Adrenal gland (tissue), 5 donors: ENCODE measurements around the gene CCDC146.

ENCODE experiments used
- CTCF ChIP-seq, 6 experiments: fragments of 450-650 bp in 4 of 6; fragments of 200-600 bp in 2 of 6; sonication (generic) in 1 of 6; IDR thresholded peaks; 1 replicate in 5 of 6; 2 replicates in 1 of 6; pipeline versions ENCODE4 v1.5.1 to v1.8.0; 2016 to 2021; ENCODE audit warnings: antibody characterized with exemption in 6 of 6, mild to moderate bottlenecking in 2 of 6, moderate library complexity in 1 of 6
- POLR2A ChIP-seq, 2 donors: fragments of 450-650 bp; IDR thresholded peaks; one replicate each; pipeline ENCODE4 v1.6.1; 2017; ENCODE audit warnings: antibody characterized with exemption in 2 of 2, mild to moderate bottlenecking in 2 of 2, moderate library complexity in 1 of 2
- donor health status: DM: no; HTN: no; CAD: no.

- TF ChIP-seq CTCF (IDR thresholded peaks at IDR 0.05) (no peak), POLR2A (IDR thresholded peaks at IDR 0.05) (no peak)
These were observed 184.0 kb downstream of the CCDC146 start for GRCh38 chr7:77306231-77307067.
